ENCODE data around the gene TBC1D23. TPM values are rescaled to one million over a fixed set of nuclear protein-coding genes. Genes with fewer than 3 reads are reported as not detected.

The TBC1D23 gene
- total and polyA plus RNA-seq, 4 donors, result 8.7 to 30.3 (median 17.8) TPM

DNA sequence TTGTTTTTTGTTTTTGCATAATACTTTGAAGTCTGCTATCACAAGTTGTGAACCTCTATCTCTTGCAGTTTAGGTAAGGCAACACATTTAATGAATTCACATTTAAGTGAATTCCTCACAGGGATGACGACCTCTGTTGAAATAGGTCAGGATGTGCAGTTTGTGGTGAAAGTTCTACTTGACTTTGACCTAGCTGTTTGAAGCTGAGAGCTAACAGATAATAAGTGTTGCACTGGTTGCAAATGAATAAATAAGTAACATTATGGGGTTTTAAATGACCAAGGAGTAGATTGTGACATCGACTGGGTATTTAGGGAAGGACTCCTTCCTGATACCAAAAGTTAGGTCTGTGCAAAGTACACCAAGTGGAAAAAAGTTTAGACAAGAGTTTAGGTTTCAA lies 97.6 kb downstream of the TBC1D23 start:
- no peak overlapping the region for H3K4me3 ChIP-seq (ENCODE audit: low read depth in 1 of 3, low read length in 3 of 3)
- peaks cover 10 to 28% (median 20%) of the 10 kb centered on the region in 4 donors for H3K36me3 ChIP-seq (ENCODE audit: control insufficient read depth in 4 of 4, insufficient read depth in 3 of 4, low read depth in 1 of 4, low read length in 3 of 4)
- no peaks in the 10 kb centered on the region for H3K27me3 ChIP-seq (ENCODE audit: control insufficient read depth in 4 of 4, insufficient read depth in 4 of 4, low read length in 3 of 4)
- no peak overlapping the region for H3K9ac ChIP-seq (ENCODE audit: low read depth in 1 of 2, low read length in 2 of 2)
- TF ChIP-seq GABPA (IDR thresholded peaks at IDR 0.05 in 1 of 2, conservative IDR thresholded peaks at IDR 0.05 in 1 of 2) (peak in 1 of 2 donors; percentile 24), YY1 (IDR thresholded peaks at IDR 0.05) (peak; percentile 66), RXRA (IDR thresholded peaks at IDR 0.05) (peak; percentile 81 to 88), SP1 (IDR thresholded peaks at IDR 0.05) (peak; percentile 85), HNF4G (IDR thresholded peaks at IDR 0.05) (peak; percentile 83), RAD21 (IDR thresholded peaks at IDR 0.05) (peak; percentile 48 to 60), JUND (IDR thresholded peaks at IDR 0.05) (peak; percentile 76 to 85), EGR1 (IDR thresholded peaks at IDR 0.05; ENCODE audit: low read depth in 2 of 2) (no peak), FOXA2 (IDR thresholded peaks at IDR 0.05) (peak; percentile 42), NR2F2 (IDR thresholded peaks at IDR 0.05) (peak; percentile 98), HNF4A (conservative IDR thresholded peaks at IDR 0.05) (peak; percentile 94 to 95), TAF1 (conservative IDR thresholded peaks at IDR 0.05) (no peak), FOXA1 (IDR thresholded peaks at IDR 0.05) (no peak)
- TF ChIP-seq, protein P1, sequence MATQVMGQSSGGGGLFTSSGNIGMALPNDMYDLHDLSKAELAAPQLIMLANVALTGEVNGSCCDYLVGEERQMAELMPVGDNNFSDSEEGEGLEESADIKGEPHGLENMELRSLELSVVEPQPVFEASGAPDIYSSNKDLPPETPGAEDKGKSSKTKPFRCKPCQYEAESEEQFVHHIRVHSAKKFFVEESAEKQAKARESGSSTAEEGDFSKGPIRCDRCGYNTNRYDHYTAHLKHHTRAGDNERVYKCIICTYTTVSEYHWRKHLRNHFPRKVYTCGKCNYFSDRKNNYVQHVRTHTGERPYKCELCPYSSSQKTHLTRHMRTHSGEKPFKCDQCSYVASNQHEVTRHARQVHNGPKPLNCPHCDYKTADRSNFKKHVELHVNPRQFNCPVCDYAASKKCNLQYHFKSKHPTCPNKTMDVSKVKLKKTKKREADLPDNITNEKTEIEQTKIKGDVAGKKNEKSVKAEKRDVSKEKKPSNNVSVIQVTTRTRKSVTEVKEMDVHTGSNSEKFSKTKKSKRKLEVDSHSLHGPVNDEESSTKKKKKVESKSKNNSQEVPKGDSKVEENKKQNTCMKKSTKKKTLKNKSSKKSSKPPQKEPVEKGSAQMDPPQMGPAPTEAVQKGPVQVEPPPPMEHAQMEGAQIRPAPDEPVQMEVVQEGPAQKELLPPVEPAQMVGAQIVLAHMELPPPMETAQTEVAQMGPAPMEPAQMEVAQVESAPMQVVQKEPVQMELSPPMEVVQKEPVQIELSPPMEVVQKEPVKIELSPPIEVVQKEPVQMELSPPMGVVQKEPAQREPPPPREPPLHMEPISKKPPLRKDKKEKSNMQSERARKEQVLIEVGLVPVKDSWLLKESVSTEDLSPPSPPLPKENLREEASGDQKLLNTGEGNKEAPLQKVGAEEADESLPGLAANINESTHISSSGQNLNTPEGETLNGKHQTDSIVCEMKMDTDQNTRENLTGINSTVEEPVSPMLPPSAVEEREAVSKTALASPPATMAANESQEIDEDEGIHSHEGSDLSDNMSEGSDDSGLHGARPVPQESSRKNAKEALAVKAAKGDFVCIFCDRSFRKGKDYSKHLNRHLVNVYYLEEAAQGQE (IDR thresholded peaks at IDR 0.05), result peak; percentile 19
- TF ChIP-seq, protein P2, sequence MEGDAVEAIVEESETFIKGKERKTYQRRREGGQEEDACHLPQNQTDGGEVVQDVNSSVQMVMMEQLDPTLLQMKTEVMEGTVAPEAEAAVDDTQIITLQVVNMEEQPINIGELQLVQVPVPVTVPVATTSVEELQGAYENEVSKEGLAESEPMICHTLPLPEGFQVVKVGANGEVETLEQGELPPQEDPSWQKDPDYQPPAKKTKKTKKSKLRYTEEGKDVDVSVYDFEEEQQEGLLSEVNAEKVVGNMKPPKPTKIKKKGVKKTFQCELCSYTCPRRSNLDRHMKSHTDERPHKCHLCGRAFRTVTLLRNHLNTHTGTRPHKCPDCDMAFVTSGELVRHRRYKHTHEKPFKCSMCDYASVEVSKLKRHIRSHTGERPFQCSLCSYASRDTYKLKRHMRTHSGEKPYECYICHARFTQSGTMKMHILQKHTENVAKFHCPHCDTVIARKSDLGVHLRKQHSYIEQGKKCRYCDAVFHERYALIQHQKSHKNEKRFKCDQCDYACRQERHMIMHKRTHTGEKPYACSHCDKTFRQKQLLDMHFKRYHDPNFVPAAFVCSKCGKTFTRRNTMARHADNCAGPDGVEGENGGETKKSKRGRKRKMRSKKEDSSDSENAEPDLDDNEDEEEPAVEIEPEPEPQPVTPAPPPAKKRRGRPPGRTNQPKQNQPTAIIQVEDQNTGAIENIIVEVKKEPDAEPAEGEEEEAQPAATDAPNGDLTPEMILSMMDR (IDR thresholded peaks at IDR 0.05; ENCODE audit: low read depth, low read length, missing input control), result no peak
- TF ChIP-seq, protein P3, sequence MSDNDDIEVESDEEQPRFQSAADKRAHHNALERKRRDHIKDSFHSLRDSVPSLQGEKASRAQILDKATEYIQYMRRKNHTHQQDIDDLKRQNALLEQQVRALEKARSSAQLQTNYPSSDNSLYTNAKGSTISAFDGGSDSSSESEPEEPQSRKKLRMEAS (IDR thresholded peaks at IDR 0.05), result peak; percentile 63
- TF ChIP-seq, protein P4, sequence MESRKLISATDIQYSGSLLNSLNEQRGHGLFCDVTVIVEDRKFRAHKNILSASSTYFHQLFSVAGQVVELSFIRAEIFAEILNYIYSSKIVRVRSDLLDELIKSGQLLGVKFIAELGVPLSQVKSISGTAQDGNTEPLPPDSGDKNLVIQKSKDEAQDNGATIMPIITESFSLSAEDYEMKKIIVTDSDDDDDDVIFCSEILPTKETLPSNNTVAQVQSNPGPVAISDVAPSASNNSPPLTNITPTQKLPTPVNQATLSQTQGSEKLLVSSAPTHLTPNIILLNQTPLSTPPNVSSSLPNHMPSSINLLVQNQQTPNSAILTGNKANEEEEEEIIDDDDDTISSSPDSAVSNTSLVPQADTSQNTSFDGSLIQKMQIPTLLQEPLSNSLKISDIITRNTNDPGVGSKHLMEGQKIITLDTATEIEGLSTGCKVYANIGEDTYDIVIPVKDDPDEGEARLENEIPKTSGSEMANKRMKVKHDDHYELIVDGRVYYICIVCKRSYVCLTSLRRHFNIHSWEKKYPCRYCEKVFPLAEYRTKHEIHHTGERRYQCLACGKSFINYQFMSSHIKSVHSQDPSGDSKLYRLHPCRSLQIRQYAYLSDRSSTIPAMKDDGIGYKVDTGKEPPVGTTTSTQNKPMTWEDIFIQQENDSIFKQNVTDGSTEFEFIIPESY (IDR thresholded peaks at IDR 0.05), result peak; percentile 69
- TF ChIP-seq, protein P5, sequence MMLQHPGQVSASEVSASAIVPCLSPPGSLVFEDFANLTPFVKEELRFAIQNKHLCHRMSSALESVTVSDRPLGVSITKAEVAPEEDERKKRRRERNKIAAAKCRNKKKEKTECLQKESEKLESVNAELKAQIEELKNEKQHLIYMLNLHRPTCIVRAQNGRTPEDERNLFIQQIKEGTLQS (IDR thresholded peaks at IDR 0.05), result peak; percentile 52
- H3K27ac ChIP-seq (ENCODE audit: low read depth in 1 of 2, low read length in 2 of 2), result peak overlapping the region; percentile 40 to 52
- peaks cover 0 to 2% (median 0%) of the 10 kb centered on the region in 4 donors for H3K9me3 ChIP-seq (ENCODE audit: control insufficient read depth in 4 of 4, low read length in 3 of 4)
- peaks cover 3 to 44% (median 28%) of the 10 kb centered on the region in 4 donors for H3K4me1 ChIP-seq (ENCODE audit: control insufficient read depth in 4 of 4, insufficient read depth in 4 of 4, low read length in 3 of 4)
- WGBS, result 36% methylated on average over 2 of the region's 2 CpGs
- no peak for DNase-seq (ENCODE audit: low spot score)

All from liver (tissue), 9 donors.